Liver (tissue), 9 donors: ENCODE data around the gene IL21. TPM values are rescaled to one million over a fixed set of nuclear protein-coding genes. Genes with fewer than 3 reads are reported as not detected.

Experiments
- DNase-seq: peaks from one replicate; pipeline ENCODE4 v3.0.0-alpha.2; 2017; ENCODE audit warnings: low spot score
- H3K27ac ChIP-seq, 2 donors: one replicate each; pipeline ENCODE4 v1.7.0; 2013; ENCODE audit warnings: inconsistent platforms in 2 of 2, low read length in 2 of 2, control low read depth in 1 of 2, low read depth in 1 of 2, mild to moderate bottlenecking in 1 of 2
- H3K27me3 ChIP-seq, 4 donors: one replicate each; pipeline versions ENCODE4 v1.6.1 to v1.7.0; 2013; ENCODE audit warnings: low read length in 3 of 4, inconsistent platforms in 1 of 4, mild to moderate bottlenecking in 1 of 4, moderate library complexity in 1 of 4; ENCODE audit not compliant: control insufficient read depth in 4 of 4, insufficient read depth in 4 of 4
- H3K36me3 ChIP-seq, 4 donors: one replicate each; pipeline versions ENCODE4 v1.6.1 to v1.7.0; 2013; ENCODE audit warnings: low read length in 3 of 4, mild to moderate bottlenecking in 3 of 4, low read depth in 1 of 4, moderate library complexity in 1 of 4; ENCODE audit not compliant: control insufficient read depth in 4 of 4, insufficient read depth in 3 of 4
- H3K4me1 ChIP-seq, 4 donors: one replicate each; pipeline versions ENCODE4 v1.6.1 to v1.7.0; 2013; ENCODE audit warnings: low read length in 3 of 4, mild to moderate bottlenecking in 3 of 4, moderate library complexity in 1 of 4; ENCODE audit not compliant: control insufficient read depth in 4 of 4, insufficient read depth in 4 of 4
- H3K4me3 ChIP-seq, 3 donors: one replicate each; pipeline versions ENCODE4 v1.6.1 to v1.7.0; 2013; ENCODE audit warnings: low read length in 3 of 3, control low read depth in 1 of 3, low read depth in 1 of 3, mild to moderate bottlenecking in 1 of 3
- H3K9ac ChIP-seq, 2 donors: one replicate each; pipeline ENCODE4 v1.7.0; 2013; ENCODE audit warnings: low read length in 2 of 2, mild to moderate bottlenecking in 2 of 2, moderate library complexity in 2 of 2, control low read depth in 1 of 2, low read depth in 1 of 2
- H3K9me3 ChIP-seq, 4 donors: one replicate each; pipeline versions ENCODE4 v1.6.1 to v1.7.0; 2013; ENCODE audit warnings: low read length in 3 of 4; ENCODE audit not compliant: control insufficient read depth in 4 of 4
- EGR1 ChIP-seq, 2 donors: IDR thresholded peaks; 2 replicates each; pipeline ENCODE4 v1.6.1; 2016 to 2018; ENCODE audit warnings: antibody characterized with exemption in 2 of 2, low read depth in 2 of 2
- FOXA1 ChIP-seq: IDR thresholded peaks from 2 replicates; pipeline ENCODE4 v1.6.1; 2016; ENCODE audit warnings: antibody characterized with exemption
- FOXA2 ChIP-seq: IDR thresholded peaks from 2 replicates; pipeline ENCODE4 v1.6.1; 2016; ENCODE audit warnings: antibody characterized with exemption
- HNF4A ChIP-seq, 2 donors: conservative IDR thresholded peaks; 2 replicates each; pipeline ENCODE4 v1.6.1; 2016; ENCODE audit warnings: antibody characterized with exemption in 2 of 2, mild to moderate bottlenecking in 2 of 2
- HNF4G ChIP-seq: IDR thresholded peaks from 2 replicates; pipeline ENCODE4 v1.6.1; 2016; ENCODE audit warnings: antibody characterized with exemption
- JUND ChIP-seq, 2 donors: IDR thresholded peaks; 2 replicates each; pipeline ENCODE4 v1.6.1; 2016; ENCODE audit warnings: antibody characterized with exemption in 2 of 2
- NR2F2 ChIP-seq: IDR thresholded peaks from 2 replicates; pipeline ENCODE4 v1.6.1; 2016; ENCODE audit warnings: antibody characterized with exemption
- RAD21 ChIP-seq, 2 donors: IDR thresholded peaks; 2 replicates each; pipeline ENCODE4 v1.6.1; 2016; ENCODE audit warnings: antibody characterized with exemption in 2 of 2, mild to moderate bottlenecking in 2 of 2
- RXRA ChIP-seq, 2 donors: IDR thresholded peaks; 2 replicates each; pipeline ENCODE4 v1.6.1; 2017 to 2018; ENCODE audit warnings: antibody characterized with exemption in 2 of 2, mild to moderate bottlenecking in 1 of 2
- YY1 ChIP-seq: IDR thresholded peaks from 2 replicates; pipeline ENCODE4 v1.6.1; 2016; ENCODE audit warnings: antibody characterized with exemption, mild to moderate bottlenecking
- WGBS: extraction: QIAGEN DNeasy Blood & Tissue Kit; methylation state at CpG from one replicate; pipeline ENCODE4 v1.1.7; 2013; 5-methylcytosine and 5-hydroxymethylcytosine counted together
- polyA plus RNA-seq, 2 donors: library from polyadenylated mRNA; stranded (reverse) in 1 of 2; unstranded in 1 of 2; fragments of 200-250 nt in 1 of 2; fragments of >200 nt in 1 of 2; fragmentation: Nextera tagmentation in 1 of 2; extraction: Ambion mirVana in 1 of 2; gene quantifications; one replicate each; pipeline versions ENCODE4 v1.2.1 to v1.2.3, GENCODE V29; 2013 to 2015
- total RNA-seq, 2 donors: library from RNA; depleted of rRNA; stranded (reverse); fragments of >200 nt; gene quantifications; one replicate each; pipeline ENCODE4 v1.2.3, GENCODE V29; 2014
- TF ChIP-seq, protein P1 (sequence below): IDR thresholded peaks from 2 replicates; pipeline ENCODE4 v1.6.1; 2016; ENCODE audit warnings: antibody characterized with exemption
- TF ChIP-seq, protein P2 (sequence below): IDR thresholded peaks from 2 replicates; pipeline ENCODE4 v1.6.1; 2016; ENCODE audit warnings: antibody characterized with exemption, mild to moderate bottlenecking
- TF ChIP-seq, protein P3 (sequence below): fragments of 150-350 bp; IDR thresholded peaks from 2 replicates; pipeline ENCODE4 v1.5.1; 2017; ENCODE audit warnings: improper control_type of control experiment, low read depth, low read length; ENCODE audit not compliant: missing input control
- TF ChIP-seq, protein P4 (sequence below): IDR thresholded peaks from 2 replicates; pipeline ENCODE4 v1.6.1; 2016; ENCODE audit warnings: antibody characterized with exemption
- TF ChIP-seq, protein P5 (sequence below): IDR thresholded peaks from 2 replicates; pipeline ENCODE4 v1.6.1; 2016; ENCODE audit warnings: antibody characterized with exemption
- donor health status: healthy.
- donor health status: healthy.
- donor health status: healthy.
- donor health status: healthy.
- donor health status: healthy.

IL21 gene
- total and polyA plus RNA-seq, 4 donors: not detected

DNA sequence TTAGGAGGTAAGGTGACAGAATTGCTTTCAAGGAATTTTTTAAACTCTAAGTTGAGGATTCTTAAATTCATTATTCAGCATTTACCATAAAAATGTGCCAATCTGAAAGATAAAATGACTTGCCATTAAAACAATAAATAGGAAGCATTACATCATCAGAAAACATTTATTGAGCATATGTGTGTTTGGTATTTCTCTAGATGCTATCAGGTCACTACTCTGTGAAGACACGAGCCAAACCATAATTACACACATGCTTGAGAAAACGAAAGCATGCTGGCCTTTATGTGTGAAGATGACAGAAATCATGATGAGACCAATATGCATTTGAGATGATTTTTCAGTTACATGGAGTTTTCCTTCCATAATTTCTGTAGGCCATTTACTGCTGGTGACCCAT lies 12.3 kb upstream of the IL21 start (continued):
- TF ChIP-seq, protein P1, sequence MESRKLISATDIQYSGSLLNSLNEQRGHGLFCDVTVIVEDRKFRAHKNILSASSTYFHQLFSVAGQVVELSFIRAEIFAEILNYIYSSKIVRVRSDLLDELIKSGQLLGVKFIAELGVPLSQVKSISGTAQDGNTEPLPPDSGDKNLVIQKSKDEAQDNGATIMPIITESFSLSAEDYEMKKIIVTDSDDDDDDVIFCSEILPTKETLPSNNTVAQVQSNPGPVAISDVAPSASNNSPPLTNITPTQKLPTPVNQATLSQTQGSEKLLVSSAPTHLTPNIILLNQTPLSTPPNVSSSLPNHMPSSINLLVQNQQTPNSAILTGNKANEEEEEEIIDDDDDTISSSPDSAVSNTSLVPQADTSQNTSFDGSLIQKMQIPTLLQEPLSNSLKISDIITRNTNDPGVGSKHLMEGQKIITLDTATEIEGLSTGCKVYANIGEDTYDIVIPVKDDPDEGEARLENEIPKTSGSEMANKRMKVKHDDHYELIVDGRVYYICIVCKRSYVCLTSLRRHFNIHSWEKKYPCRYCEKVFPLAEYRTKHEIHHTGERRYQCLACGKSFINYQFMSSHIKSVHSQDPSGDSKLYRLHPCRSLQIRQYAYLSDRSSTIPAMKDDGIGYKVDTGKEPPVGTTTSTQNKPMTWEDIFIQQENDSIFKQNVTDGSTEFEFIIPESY: no peak
- no peak for TF ChIP-seq JUND (IDR thresholded peaks at IDR 0.05)

DNA sequence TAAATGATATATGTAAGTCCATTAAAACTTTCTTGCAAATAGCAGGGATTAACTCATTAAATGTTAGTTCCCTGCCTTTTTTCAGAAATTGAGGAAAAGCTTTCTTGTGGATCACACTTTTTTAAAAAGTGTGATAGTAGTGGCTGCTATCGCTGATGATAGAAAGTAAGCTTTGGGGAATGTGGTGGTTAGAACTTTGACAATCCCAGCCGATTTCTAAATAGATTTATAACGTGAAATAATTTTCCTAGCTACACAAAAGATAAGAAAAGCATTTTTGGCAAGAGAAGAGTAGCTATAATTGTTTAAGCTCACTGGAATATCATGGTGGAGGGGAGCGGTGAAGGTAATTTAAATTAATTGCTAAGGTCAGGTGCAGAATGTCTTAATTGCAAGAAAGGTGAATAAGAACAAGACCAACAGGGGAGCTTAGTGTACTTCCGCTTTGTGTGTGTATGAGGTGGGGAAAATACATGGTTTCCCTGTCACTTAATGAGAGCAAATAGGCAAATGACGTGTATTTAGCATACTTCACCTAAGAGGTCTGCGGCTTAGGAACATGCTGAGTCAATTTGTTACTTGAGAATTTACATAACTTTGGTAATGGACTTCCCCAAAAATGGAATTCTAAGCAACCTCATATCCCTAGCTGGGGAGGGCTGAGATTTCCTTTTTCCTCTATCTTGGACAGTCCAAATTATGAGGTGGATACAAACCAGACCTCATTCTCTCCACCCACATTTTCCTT lies 11.7 kb upstream of the IL21 start:
- no peak for DNase-seq
- Histone ChIP-seq H3K36me3 (no peaks in the 10 kb centered on the region), H3K9me3 (no peaks in the 10 kb centered on the region), H3K4me1 (no peaks in the 10 kb centered on the region), H3K9ac (no peak overlapping the region), H3K27ac (no peak overlapping the region), H3K4me3 (no peak overlapping the region), H3K27me3 (peaks cover 0 to 3% (median 0%) of the 10 kb centered on the region in 4 donors)
- TF ChIP-seq, protein P2, sequence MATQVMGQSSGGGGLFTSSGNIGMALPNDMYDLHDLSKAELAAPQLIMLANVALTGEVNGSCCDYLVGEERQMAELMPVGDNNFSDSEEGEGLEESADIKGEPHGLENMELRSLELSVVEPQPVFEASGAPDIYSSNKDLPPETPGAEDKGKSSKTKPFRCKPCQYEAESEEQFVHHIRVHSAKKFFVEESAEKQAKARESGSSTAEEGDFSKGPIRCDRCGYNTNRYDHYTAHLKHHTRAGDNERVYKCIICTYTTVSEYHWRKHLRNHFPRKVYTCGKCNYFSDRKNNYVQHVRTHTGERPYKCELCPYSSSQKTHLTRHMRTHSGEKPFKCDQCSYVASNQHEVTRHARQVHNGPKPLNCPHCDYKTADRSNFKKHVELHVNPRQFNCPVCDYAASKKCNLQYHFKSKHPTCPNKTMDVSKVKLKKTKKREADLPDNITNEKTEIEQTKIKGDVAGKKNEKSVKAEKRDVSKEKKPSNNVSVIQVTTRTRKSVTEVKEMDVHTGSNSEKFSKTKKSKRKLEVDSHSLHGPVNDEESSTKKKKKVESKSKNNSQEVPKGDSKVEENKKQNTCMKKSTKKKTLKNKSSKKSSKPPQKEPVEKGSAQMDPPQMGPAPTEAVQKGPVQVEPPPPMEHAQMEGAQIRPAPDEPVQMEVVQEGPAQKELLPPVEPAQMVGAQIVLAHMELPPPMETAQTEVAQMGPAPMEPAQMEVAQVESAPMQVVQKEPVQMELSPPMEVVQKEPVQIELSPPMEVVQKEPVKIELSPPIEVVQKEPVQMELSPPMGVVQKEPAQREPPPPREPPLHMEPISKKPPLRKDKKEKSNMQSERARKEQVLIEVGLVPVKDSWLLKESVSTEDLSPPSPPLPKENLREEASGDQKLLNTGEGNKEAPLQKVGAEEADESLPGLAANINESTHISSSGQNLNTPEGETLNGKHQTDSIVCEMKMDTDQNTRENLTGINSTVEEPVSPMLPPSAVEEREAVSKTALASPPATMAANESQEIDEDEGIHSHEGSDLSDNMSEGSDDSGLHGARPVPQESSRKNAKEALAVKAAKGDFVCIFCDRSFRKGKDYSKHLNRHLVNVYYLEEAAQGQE: no peak
- TF ChIP-seq RAD21 (IDR thresholded peaks at IDR 0.05): no peak
- TF ChIP-seq FOXA2: no peak
- no peak for TF ChIP-seq RXRA (IDR thresholded peaks at IDR 0.05)
- no peak for TF ChIP-seq YY1
- no peak for TF ChIP-seq NR2F2
- TF ChIP-seq FOXA1: no peak
- WGBS: 73% methylated on average over 7 of the region's 7 CpGs

DNA sequence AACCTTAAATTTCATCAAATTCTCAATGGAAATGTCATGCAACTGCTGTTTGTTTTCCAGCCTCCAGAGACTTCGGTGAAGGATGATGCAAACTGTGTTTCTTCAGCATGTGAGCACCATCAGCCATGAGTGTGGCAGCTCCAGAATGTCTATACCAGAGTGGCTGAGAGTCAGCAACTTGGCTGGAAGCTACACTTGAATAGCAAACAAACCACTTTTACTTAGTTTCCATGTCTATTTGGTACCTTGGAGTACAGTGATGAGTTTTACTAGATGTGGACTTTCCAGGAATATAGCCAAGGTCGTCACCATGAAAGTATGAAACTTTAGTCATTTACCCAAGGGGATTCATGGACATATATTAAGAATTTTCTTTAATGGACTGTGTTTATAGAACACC lies 4.3 kb upstream of the IL21 start:
- H3K36me3 ChIP-seq: no peaks in the 10 kb centered on the region
- no peak overlapping the region for H3K9ac ChIP-seq
- H3K9me3 ChIP-seq: no peaks in the 10 kb centered on the region
- H3K4me3 ChIP-seq: no peak overlapping the region
- no peaks in the 10 kb centered on the region for H3K27me3 ChIP-seq
- DNase-seq: no peak
- no peak overlapping the region for H3K27ac ChIP-seq
- WGBS: 69% methylated on average over 2 of the region's 2 CpGs
- no peak for TF ChIP-seq FOXA2
- TF ChIP-seq RXRA (IDR thresholded peaks at IDR 0.05): no peak
- no peak for TF ChIP-seq HNF4A (conservative IDR thresholded peaks at IDR 0.05)
- no peaks in the 10 kb centered on the region for H3K4me1 ChIP-seq

DNA sequence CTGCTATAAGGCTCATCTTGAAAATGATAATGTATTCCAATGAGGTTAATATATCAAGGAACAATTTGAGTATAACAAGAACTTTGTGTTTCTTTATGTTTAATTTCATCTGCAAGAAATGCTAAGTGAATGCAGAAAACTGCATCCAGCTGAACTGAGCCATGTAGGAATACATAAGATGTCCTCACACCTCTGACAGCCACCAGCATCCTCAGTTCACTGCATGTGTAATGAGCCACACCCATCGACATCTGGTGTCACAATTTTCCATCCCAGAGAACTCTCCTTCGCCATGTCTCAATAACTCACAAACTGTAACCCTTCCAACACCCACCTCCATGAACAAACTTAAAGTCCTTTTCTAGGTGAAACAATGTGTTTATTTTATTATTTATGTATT lies 3.3 kb upstream of the IL21 start:
- Histone ChIP-seq H3K4me1 (no peaks in the 10 kb centered on the region), H3K27ac (no peak overlapping the region), H3K36me3 (no peaks in the 10 kb centered on the region), H3K4me3 (no peak overlapping the region), H3K9me3 (no peaks in the 10 kb centered on the region), H3K27me3 (no peaks in the 10 kb centered on the region), H3K9ac (no peak overlapping the region)
- WGBS: 84% methylated on average over 2 of the region's 2 CpGs
- no peak for DNase-seq
- TF ChIP-seq, protein P3, sequence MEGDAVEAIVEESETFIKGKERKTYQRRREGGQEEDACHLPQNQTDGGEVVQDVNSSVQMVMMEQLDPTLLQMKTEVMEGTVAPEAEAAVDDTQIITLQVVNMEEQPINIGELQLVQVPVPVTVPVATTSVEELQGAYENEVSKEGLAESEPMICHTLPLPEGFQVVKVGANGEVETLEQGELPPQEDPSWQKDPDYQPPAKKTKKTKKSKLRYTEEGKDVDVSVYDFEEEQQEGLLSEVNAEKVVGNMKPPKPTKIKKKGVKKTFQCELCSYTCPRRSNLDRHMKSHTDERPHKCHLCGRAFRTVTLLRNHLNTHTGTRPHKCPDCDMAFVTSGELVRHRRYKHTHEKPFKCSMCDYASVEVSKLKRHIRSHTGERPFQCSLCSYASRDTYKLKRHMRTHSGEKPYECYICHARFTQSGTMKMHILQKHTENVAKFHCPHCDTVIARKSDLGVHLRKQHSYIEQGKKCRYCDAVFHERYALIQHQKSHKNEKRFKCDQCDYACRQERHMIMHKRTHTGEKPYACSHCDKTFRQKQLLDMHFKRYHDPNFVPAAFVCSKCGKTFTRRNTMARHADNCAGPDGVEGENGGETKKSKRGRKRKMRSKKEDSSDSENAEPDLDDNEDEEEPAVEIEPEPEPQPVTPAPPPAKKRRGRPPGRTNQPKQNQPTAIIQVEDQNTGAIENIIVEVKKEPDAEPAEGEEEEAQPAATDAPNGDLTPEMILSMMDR: no peak
- TF ChIP-seq, protein P4, sequence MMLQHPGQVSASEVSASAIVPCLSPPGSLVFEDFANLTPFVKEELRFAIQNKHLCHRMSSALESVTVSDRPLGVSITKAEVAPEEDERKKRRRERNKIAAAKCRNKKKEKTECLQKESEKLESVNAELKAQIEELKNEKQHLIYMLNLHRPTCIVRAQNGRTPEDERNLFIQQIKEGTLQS: no peak
- TF ChIP-seq, protein P5, sequence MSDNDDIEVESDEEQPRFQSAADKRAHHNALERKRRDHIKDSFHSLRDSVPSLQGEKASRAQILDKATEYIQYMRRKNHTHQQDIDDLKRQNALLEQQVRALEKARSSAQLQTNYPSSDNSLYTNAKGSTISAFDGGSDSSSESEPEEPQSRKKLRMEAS: no peak
- TF ChIP-seq FOXA2: no peak
- TF ChIP-seq RXRA (IDR thresholded peaks at IDR 0.05): no peak
- TF ChIP-seq YY1: no peak
- TF ChIP-seq HNF4G: no peak
- no peak for TF ChIP-seq EGR1 (IDR thresholded peaks at IDR 0.05; ENCODE audit: low read depth in 2 of 2)
- TF ChIP-seq HNF4A (conservative IDR thresholded peaks at IDR 0.05): no peak
